H1 (cell line): ENCODE measurements around the gene ITGB5. TPM values are rescaled to one million over a fixed set of nuclear protein-coding genes. Genes with fewer than 3 reads are reported as not detected.

Experiments used
- CBX5 ChIP-seq: fragments of 300-800, 300-1000 bp; sonication (generic); IDR thresholded peaks from 2 replicates; pipeline ENCODE4 v1.7.1; 2016; ENCODE audit warnings: antibody characterized with exemption, low read length, low read depth
- CREB1 ChIP-seq: IDR thresholded peaks from 2 replicates; pipeline ENCODE4 v1.6.1; 2012; ENCODE audit warnings: inconsistent platforms
- HDAC6 ChIP-seq: IDR thresholded peaks from one replicate; pipeline ENCODE4 v1.7.1; 2012; ENCODE audit warnings: low read depth, mild to moderate bottlenecking, inconsistent platforms, low read length, moderate library complexity
- NANOG ChIP-seq: IDR thresholded peaks from 2 replicates; pipeline ENCODE4 v1.6.1; 2011; ENCODE audit warnings: low read length, low read depth, mild to moderate bottlenecking, inconsistent platforms; ENCODE audit not compliant: insufficient read depth, poor library complexity, severe bottlenecking
- NRF1 ChIP-seq: IDR thresholded peaks from 2 replicates; pipeline ENCODE4 v1.6.1; 2011; ENCODE audit warnings: mild to moderate bottlenecking, low read depth, low read length, improper control_type of control experiment
- POU5F1 ChIP-seq: IDR thresholded peaks from 2 replicates; pipeline ENCODE4 v1.6.1; 2011; ENCODE audit warnings: low read depth, mild to moderate bottlenecking, low read length, moderate library complexity
- polyA plus RNA-seq, 7 experiments: library from polyadenylated mRNA; depleted of rRNA in 3 of 7; stranded (reverse) in 5 of 7; unstranded in 2 of 7; fragments of >200 nt in 5 of 7; fragments of 200-250 nt in 2 of 7; gene quantifications; 1 replicate in 5 of 7; 2 replicates in 1 of 7; 4 replicates in 1 of 7; pipeline versions ENCODE4 v1.2.1 to v1.2.3, GENCODE V29; 2011 to 2013; ENCODE audit warnings: missing spikeins in 2 of 7, mixed read lengths in 2 of 7
- total RNA-seq: library from RNA; stranded (reverse); fragmentation: NEBNext Ultra II Directional; extraction: Animal tissue kit (Norgen Biotek cat#: 25700); gene quantifications from 2 replicates; pipeline ENCODE4 v1.2.1, GENCODE V29; 2021

ITGB5 gene
- total and polyA plus RNA-seq, 2 of the 8 experiments (the other 6 are each of a cell fraction or from before 2014, with no cell fraction given) = 101 to 268 TPM

DNA sequence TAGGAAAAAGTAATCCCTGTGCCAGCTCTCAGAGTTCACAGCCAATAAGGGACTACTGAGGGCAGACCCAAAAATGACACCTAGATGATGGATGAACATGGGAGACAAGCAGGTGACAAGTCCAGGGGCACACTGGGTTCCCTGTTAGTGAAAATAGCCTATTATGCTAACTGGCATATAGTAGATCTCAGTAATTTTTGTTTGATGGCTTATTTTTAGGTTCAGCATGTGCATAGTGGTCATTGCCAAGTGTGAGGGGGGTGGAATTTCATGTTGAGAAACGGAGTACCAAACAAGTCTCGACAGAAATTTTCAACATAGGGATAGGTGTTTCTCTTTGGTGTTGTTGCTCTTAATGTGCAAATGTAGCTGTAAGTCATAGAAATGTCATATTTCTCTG is 6.4 kb upstream of the ITGB5 start (continued):
- no peak for TF ChIP-seq HDAC6
- no peak for TF ChIP-seq CREB1
- TF ChIP-seq POU5F1 = no peak
- no peak for TF ChIP-seq NRF1
- TF ChIP-seq CBX5 = no peak
- TF ChIP-seq NANOG = no peak
